ENCODE measurements around the gene ASAP2.

DNA sequence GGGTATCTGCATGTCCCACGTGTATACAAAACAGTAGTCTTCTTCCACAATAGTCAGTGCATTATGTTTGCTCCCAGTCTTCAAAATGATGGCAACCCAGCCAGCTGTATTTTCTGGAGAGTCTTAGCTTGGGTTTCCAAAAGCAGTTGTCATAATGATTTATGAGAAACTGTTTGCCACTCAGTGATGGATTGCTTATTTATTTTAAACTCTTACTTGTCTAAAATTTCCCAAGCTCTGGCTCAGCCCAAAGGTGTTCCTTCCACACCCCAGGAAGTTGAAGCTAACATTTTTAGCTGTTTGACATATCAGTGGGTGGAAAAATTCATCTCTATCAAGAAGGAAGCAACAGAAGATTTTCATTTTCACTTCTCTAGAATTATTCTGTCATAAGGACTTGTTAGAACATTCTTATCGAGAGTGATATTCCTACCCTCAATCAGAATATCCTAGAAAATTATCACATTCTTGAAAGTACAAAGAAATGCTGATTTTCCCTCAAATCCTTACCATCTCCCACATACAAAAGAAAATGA lies 78.8 kb downstream of the ASAP2 start:
- TF ChIP-seq FOXP2 (optimal IDR thresholded peaks at IDR 0.05; ENCODE audit: borderline replicate concordance, extremely low read depth, extremely low read length, insufficient read depth) (no peak), SIN3A (IDR thresholded peaks at IDR 0.05; ENCODE audit: borderline replicate concordance, insufficient read depth, low read length) (no peak)

Data from PFSK-1 (cell line).